Midbrain (tissue), 1 donor: Measurements from ENCODE around the gene SVOPL.
"Not testable (repeated sequence)": the region's sequence is repeated elsewhere in the genome, so short reads cannot be mapped to it uniquely, and the experiment has no call there.

ENCODE experiments used
- DNase-seq: peaks from one replicate; lab custom pipeline; 2025; lab: John Stamatoyannopoulos, UW

SVOPL gene, protein sequence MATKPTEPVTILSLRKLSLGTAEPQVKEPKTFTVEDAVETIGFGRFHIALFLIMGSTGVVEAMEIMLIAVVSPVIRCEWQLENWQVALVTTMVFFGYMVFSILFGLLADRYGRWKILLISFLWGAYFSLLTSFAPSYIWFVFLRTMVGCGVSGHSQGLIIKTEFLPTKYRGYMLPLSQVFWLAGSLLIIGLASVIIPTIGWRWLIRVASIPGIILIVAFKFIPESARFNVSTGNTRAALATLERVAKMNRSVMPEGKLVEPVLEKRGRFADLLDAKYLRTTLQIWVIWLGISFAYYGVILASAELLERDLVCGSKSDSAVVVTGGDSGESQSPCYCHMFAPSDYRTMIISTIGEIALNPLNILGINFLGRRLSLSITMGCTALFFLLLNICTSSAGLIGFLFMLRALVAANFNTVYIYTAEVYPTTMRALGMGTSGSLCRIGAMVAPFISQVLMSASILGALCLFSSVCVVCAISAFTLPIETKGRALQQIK

DNA sequence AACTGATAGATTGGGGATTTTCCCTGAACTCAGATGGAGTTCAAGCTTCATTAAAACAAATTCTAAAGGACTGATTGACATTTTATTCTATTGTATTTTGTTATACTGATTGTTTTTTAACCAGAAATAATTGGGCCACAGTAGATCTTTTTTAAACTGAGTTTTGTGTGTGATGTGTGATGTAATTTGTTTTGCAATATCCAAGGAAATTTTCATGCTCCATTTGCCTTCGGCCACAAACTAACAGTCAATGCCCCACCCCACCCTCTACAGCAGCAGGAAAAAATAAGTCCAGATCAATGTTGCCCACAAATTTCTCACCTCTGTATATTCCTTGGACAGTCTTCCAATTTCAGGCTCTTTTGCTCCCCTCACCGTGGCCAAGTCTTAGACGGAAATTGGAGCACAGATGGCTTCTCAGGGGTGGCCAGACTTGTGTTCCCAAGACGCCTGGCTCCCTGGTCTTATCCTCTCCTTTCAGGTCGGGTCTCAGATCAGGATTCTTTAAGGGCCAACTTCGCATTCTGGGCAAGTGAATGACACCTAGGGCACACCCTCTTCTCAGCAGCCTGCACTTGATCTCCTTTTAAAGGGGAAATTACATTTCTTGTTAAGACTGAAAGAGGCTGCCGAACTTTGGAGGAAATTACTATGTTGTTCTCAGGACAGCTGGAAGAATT is at the start of gene SVOPL:
TSS of gene SVOPL (minus strand) at position 506 of the 680 bp plus-strand sequence. CDS start 22,317 bp downstream, outside the sequence.
- DNase-seq, result no peak

DNA sequence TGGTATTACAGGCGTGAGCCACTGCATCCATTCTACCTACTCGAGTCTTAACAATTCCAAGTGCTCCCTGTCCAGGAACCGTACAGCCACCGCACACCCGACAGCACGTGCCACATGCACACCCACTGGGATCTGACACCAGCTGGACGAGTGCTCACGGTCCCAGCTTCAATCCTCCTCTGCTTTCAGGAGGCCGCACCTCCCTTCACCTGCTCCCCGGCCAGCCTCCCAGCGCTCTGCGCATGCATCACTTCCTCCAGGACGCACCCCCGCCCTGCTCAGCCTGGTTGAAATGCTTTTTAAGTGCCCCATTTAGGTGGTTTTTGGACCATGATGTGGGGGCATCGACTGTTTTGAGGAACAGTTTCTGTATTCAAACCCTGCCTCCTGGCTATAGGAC is 49.3 kb upstream of the SVOPL start:
- no peak for DNase-seq

DNA sequence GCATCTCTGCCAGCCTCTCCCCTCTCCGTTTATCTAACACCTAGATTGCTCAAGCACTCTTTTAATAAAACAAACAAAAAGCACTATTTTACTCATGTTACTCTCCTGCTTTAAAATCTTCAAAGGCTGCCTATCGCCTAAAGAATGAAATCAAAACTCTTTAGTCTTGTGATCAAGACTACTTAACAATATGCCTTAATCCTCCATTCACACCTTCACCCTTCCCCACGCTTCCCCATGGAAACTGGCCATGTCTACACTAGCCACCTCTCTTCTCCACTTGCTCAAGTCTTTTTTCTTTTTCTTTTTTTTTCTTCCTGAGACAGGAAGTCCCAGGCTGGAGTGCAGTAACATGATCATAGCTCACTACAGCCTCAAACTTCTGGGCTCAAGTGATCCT is 48.8 kb upstream of the SVOPL start:
- no peak for DNase-seq

DNA sequence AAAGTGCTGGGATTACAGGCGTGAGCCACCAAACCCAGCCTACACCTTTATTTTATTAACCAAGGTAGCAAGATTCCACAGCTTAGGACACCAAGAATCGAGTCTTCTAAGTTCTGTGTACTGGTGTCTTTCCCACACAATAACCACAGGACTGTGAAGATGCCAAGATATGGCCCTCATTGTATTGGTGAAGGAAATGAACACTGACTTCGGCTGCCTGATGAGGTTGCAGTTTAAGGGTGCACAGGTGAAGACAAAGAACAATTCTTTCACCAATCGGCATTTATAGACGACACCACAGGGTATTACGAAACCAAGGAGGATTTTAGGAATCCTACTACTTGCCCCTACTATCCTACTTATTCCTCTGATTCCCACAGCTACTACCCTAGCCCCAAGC is 47.5 kb upstream of the SVOPL start:
- DNase-seq, result no peak

DNA sequence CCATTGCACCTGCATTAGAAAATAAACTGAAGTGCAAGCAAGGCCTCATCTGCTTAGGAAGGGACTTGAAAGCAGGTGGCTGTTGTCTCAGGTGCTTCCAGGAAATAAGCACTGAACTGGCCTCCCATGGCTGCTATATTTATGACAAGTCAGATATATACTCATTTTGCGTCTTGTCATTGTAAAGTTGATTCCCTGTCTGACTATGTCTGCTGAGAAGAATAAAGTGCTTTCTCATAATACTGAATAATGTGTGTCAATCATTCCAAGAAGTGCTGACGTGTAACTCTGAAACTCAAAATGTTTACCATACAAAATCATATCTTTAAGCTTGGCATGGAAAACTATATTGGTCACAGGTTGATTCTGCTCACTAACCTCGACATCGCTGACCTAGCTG is 44.9 kb upstream of the SVOPL start:
- DNase-seq, result no peak

DNA sequence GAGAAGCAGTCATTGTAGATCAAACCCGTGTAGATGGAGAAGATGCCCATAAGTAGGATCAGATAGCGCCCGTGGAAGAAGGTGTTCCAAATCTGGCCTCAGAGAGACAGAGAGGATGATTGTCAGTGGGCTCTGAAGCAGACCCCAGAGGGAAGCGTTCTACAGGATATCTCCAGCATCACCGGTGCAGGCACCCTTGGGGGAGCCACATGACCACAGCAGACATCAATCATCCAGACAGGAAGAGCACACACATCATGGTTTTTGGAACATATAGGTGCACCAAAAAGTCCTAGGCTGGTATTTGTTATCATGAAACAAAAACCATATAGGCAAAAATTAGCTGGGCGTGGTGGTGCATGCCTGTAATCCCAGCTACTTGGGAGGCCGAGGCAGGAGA is 44.0 kb upstream of the SVOPL start:
- no peak for DNase-seq

DNA sequence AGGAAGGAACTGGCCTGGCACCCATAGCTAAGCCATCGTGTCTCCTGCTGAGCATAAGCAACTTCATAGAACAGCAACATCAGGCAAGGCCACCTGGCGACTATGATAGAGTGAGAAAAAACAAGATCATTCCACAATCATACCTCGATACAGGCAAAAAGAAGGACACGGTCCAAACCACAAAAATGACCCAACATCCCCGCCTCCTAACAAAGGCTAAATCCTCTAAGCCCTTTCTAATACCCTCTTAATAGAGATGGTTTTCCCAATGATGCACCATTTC is 40.2 kb upstream of the SVOPL start:
- no peak for DNase-seq

DNA sequence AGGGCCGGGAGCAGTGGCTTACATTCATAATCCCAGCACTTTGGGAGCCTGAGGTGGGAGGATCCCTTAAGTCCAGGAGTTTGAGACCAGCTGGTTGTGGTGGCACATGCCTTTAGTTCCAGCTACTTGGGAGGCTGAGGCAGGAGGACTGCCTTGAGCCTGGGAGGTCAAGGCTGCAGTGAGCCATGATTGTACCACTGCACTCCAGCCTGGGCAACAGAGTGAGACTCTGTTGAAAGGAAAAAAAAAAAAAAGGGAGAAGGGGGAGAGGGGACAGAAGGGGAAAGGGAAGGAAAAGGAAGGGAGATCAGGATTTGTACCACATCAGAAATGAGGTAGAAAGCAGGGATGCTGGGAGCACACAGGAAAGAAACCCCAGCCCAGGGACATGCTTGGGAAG is 38.7 kb upstream of the SVOPL start:
- no peak for DNase-seq

DNA sequence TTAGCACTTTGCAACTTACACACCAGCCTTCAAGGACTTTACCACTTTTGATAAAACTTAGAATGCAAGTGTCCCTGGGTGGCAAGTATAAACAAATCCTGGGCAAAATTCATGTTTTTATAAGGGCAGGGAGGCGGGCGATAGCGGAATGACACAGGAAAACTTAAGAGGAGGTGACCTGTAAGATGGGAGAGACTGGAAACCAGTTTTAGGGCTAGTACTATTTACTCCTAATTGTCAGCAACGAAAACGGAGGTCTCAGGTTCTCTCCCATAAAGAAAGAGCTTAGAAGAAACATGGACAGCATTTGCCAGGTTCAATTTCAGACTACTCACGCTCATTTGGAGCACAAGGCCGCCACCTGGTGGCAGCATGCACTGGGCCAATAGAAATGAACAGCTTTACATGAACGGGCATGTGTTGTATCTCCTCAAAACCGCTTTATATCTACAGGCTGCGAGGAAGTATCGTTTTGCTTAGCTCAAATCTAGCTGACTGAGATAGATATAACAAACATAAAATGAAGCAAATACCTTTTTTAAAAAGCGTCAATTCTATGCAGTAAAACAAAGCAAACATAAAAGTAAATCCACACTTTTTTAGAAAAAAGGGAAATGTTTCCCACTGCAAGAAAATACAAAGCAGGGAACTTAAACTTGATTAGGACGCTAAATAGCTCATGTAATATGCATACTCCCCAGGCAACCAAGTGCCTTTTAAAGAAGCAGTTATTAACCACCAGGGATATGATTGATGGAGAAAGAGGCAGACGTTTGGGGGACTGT is 37.6 kb upstream of the SVOPL start:
- peak; percentile 92 for DNase-seq

DNA sequence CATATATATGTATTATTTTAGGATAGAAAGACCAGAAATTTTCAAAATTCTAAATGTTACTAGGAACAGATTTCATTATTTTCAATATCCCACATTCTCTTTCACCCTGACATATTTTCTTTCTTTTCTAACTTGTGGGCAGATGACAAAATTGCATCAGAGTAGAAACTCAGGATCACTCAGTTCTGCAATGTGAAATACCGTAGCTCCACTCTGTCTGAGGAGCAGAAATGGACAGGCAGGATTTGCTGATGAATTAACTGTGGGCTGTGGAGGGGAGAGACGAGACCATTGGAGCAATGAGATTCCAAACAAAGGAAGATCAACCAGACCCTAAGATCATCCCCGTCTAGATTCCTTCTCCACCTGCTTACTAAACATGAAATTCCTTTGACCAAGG is 37.0 kb upstream of the SVOPL start:
- no peak for DNase-seq

DNA sequence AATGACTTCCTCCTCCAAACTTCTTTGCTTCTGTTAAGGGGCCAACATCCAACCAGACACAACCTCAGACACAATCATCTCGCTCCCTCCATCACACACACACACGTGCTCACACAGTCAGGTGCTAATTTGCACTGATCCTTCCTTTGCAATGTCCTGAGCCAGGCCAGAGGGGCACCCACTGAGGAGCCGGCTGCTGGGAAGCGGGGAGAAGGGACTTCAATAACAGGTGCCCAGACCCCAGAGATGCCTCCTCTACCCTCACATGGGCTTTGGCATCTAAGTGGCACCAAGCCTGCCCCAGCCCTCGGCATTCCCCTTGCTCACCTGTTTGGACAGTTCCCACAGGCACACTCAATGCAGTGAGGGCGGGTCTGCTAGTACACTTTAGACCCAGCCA is 34.2 kb upstream of the SVOPL start:
- DNase-seq, result no peak

DNA sequence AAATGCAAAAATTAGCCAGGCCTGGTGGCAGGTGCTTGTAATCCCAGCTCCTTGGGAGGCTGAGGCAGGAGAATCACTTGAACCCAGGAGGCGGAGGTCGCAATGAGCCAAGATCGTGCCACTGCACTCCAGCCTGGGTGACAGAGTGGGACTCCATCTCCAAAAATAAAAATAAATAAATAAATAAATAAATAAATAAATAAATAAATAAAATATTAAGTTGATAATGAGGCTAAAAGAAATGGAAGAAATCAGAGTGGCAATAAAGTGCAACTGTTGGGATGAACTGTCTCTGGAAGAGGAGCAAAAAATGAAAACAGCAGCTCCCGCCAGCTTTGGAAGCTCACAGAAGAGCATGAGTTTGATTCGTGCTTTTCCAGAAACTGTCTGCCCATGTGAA is 30.6 kb upstream of the SVOPL start:
- not testable (repeated sequence) for DNase-seq

DNA sequence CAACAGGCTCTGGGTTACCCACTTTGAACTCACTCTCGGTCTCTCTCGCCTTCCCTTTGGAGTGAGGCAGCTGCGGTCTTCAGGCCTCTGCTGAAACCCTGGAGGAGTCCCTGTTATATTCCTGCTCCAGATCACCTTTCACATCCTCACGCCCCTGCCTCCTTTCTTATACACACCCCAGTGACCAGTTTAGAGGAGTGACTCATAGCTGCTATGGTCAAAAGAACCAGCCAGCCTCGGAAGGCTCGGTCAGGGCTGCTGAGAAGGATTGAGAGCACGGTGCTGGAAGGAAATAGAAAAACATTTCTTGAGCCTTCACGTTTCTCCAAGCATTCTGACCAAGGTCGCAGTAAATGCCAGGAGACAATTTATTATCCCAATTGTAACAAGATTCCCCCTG is 28.3 kb upstream of the SVOPL start:
- DNase-seq, result no peak

DNA sequence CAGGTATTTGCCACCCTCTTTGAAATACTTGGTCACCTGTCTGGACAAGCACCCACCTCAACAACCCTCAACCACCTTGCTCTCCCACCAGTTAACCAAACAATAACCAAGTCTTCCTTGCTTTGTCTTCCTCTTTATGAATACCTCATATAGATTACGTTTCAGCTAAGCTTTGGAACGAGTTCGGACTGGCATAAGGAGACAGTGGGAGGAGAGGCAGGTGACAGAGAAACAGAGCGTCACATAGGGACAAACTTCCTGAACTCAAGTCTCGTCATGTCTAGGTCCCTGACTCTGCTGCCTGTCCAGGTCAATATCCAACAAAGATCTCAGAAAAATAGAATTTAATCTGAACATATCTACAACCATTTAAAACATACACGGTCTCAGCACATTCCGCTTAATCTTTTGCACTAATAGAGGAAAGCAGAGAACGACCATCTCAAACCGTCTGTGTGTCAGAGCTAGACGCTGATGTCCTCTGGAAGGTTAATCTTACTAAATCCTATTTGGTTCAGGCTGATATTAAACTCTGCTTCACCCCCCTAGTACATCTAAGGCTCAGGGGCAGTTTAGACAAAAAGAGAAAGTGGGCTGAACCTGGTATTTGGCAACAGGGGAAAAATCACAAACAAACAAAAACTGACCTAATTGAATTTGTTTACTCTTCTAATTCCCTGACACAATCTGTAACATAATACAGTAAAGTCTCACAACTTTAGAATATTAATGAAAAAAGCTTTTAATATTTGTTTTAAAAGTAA is 26.4 kb upstream of the SVOPL start:
- DNase-seq, result no peak

DNA sequence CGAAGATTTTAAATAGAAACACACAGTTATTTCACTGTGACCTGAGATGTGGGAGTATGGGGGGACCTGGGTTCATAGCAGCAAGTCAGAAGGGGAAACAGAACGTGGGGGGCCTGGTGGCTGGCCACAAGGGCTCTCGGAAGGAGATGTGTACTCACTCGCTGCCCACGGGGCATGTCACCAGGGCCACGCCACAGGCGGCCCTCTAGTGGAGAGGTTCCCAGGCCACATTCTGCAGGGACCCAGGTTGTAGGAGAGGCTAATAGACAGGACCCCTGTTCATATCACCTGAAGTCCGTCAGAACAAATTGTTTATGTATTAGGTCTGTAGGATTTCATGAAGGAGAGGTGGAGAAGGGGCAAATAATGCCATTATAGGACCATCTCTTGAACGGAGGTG is 25.1 kb upstream of the SVOPL start:
- no peak for DNase-seq

DNA sequence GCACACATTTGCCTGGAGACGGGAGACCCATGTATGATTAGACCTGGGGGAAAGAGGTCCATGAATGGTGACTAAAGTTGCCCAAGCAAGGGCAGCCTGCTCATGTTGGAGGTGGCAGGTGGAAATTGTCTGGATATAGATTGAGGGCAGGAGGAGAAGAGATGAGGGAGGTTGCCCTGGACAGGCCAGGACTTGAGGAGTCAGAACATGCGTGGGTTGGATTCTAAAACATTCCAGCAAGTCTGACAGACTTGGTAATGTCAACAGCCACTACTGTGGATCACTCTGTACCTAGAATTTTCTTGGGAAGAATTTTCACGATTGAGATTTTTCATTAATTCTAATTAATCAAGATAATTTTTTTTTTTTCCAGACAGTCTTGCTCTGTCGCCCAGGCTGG is 19.1 kb upstream of the SVOPL start:
- no peak for DNase-seq

DNA sequence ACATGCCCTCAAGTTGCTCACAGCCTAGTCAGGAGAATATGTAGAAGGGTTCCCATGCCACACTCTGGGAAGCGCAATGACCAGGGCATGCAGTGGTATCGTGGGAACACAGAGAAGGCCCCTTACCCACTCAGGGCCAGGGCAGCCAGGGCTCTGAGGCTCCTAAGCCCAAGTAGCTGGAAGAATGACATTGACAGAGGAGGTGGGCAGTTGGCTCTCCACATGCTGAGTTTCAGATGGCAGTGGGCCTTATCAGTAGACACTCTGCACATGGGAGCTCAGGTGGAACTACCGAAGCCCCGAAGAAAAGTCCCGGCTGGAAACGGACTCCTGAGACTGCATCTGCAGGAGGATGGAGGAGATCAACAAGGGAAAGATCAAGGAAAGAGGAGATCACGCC is 15.7 kb upstream of the SVOPL start:
- no peak for DNase-seq

DNA sequence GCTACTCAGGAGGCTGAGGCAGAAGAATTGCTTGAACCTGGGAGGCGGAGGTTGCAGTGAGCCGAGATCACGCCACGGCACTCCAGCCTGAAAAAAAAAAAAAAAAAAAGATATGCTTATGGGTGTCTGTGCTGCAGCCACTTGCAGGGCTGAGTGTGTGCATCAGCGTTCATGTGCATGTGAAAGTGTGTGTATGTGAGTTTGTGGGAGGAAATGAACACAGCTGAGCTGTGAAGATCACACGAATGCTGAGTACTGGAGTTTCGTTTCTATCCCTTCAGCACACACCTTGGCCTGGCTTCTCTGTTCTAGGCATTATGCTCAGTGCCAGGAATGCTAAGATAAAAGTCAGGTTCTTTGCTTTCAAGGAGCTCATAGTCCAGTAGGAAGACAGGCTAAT is 12.0 kb upstream of the SVOPL start:
- DNase-seq, result no peak

DNA sequence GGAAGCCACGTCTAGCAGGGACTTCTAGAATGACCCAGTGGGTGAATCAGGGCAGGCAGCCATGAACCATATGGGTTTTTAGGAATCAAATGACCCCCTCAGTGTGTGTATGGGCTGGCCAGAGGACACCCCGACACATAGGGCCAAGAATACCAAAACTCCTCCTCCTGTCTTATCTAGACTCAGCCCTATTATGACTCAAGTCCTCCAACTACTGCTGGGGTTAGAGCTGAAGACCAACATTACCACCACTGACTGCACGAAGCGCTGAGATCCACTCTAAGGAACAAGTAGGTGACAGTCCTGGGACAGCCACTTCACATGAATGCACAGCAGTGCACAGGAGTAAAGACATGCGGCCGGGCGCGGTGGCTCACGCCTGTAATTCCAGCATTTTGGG is 11.5 kb upstream of the SVOPL start:
- DNase-seq, result no peak

DNA sequence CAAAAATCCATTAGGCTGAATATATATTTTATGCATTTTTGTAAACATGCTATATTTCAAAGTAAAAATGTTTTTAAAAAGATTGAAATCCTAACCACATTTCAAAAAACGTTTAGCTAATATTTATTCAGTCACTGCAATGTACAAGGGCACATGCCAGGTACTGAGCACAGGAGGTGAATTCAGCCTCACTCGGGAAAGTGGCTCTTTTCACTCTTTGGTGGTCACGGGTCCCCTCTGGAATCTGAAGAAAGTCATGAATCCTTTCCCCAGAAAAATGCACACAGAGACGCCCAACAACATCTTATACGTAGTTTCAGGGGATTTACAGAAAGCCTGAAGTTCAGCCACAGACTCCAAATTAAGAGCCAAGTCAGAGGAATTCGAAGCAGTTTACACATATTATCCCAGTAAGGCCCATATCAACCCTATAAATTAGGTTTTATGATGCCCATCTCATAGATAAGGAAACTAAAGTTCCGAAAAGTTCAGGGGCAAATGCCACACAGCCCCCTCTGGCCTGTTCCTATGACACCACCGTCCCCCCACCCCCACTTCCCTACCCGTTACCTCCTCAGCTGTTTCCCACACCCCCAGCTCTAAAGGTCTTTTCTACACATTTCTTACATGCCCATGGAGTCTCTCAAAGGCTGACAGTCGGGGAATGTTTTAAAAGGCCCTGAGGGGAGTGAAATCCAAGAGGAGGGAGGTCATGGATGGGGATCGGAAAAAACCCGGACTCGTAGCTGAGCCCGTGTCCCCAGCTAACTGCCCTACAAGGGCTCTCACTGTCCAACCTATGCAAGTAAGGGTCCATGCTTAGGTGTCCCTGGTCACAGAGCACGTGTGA is 9.6 kb upstream of the SVOPL start:
- DNase-seq, result no peak

DNA sequence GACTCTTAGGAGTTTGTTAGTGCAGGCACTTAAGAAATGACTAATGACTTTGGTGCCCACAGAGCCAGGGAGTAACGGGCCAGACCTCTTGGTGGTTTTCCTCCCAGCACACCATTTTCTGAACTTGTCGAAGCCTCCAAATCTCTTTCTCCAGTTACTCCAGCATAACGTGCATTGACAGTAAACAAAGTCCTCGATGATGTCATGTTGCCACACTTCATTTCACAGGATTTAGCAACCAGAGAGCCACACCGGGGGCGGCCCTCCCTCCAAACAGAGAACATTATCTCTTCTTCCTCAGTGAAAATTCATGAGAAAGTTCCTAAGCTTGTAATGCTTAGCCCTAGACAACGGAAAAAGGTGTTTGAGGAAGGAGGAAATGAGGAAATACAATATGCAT is 4.0 kb upstream of the SVOPL start:
- no peak for DNase-seq
